C4-2B (cell line): Measurements from ENCODE around the gene OR2C3.

Experiments
- ZFX ChIP-seq: fragments of 450-650 bp; IDR thresholded peaks from 2 replicates; pipeline ENCODE4 v1.6.1; 2017
- TF ChIP-seq, protein P1 (sequence below): fragments of 450-650 bp; conservative IDR thresholded peaks from 2 replicates; pipeline ENCODE4 v1.5.1; 2017; ENCODE audit warnings: mild to moderate bottlenecking

DNA sequence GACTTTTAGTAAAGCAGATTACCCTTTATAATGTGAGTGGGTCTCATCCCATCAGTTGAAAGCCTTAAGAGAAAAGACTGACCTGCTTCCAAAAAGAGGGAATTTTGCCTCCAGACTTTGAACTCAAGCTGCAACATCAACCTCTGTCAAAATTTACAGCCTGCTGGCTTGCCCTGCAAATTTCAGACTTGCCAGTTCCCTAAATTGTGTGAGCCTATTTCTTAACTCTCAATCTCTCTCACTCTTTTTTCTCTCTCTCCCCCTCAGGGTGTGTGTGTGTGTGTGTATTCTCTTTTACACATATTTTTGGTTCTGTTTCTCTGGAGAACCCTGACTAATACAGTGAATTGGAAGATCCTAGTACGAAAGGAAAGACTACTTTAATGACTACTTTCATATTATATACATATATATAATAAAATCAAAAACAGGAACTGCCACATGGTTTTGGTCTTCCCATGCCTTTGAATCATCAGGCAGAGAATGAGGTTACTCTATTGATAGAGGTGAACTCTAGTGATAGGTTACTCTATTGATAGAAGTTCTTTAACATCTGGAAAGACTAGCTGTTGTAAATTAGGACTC is 6.4 kb downstream of the OR2C3 start:
- TF ChIP-seq, protein P1, sequence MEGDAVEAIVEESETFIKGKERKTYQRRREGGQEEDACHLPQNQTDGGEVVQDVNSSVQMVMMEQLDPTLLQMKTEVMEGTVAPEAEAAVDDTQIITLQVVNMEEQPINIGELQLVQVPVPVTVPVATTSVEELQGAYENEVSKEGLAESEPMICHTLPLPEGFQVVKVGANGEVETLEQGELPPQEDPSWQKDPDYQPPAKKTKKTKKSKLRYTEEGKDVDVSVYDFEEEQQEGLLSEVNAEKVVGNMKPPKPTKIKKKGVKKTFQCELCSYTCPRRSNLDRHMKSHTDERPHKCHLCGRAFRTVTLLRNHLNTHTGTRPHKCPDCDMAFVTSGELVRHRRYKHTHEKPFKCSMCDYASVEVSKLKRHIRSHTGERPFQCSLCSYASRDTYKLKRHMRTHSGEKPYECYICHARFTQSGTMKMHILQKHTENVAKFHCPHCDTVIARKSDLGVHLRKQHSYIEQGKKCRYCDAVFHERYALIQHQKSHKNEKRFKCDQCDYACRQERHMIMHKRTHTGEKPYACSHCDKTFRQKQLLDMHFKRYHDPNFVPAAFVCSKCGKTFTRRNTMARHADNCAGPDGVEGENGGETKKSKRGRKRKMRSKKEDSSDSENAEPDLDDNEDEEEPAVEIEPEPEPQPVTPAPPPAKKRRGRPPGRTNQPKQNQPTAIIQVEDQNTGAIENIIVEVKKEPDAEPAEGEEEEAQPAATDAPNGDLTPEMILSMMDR, result no peak
- no peak for TF ChIP-seq ZFX
